KOPT-K1 (cell line): ENCODE results near the gene GNAI3.

Experiments
- H3K27ac ChIP-seq: fragments of 200-600 bp; sonication (generic); 2 replicates; pipeline ENCODE4 v1.5.1; 2016; ENCODE audit warnings: antibody characterized with exemption, mild to moderate bottlenecking, low read depth, low read length; ENCODE audit not compliant: poor library complexity, severe bottlenecking
- H3K36me3 ChIP-seq: fragments of 200-600 bp; sonication (generic); 2 replicates; pipeline ENCODE4 v1.5.1; 2017; ENCODE audit warnings: antibody characterized with exemption, mild to moderate bottlenecking, low read length, moderate library complexity; ENCODE audit not compliant: insufficient read depth
- H3K9me3 ChIP-seq: fragments of 200-600 bp; sonication (generic); 2 replicates; pipeline ENCODE4 v1.5.1; 2017; ENCODE audit warnings: antibody characterized with exemption, low read length, mild to moderate bottlenecking; ENCODE audit not compliant: insufficient read depth, poor library complexity, severe bottlenecking

Gene GNAI3

DNA sequence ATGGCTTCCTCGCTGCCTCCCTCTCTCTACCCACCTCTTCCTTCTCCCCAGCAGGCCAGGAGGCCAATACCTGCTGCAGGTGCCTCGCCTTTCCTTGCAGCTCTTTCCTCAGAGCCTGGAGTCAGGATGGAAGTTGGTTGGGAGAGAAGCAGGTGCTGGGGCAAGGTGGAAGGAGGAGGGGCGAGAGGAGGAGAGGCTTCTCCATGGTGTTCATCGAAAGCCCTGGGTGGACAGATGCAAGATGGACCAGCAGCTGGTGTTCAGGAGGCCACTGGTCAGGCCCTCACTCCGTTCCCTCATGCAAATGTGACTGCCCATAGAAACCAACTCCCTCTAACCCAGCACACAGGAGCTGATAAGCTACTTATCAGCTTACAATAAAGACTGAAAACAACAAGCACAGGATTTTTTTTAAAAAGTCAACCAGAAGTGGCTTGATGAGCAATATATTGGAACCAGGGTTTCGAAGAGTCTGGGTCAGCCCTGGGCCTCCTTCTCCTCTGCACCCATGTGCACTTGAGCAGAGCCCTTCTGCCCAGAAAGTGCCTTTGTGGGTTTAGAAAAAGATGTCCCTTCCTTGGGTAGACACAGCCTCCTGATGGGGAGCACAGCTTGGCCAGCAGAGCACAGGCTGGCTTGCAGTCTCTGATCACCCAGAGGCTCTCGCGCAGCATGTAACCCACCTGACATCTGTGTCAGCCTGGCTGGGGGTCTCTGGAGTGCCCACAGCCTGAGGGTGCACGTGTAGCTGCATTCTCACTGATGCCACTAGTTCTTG lies 90.8 kb downstream of the GNAI3 start:
- Histone ChIP-seq H3K9me3 (no peaks in the 10 kb centered on the region), H3K36me3 (no peaks in the 10 kb centered on the region), H3K27ac (no peak overlapping the region)

DNA sequence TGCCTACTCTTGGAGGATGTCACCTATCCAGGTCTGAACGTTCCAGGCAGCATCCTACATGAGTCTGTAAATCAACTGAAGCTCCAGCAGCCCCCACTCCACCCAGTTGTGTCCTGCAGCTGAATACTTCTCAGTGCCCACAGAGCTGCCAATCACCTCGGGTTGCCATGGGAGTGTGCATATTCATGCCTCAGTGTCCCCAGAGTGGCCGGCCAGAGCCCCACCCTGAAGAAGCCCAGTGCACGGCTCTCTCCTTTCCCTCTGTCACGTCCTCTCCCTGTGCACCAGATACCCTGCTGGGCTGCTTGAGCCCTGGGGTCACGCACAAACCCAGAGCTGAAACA lies 91.4 kb downstream of the GNAI3 start:
- H3K36me3 ChIP-seq = no peaks in the 10 kb centered on the region
- H3K27ac ChIP-seq = no peak overlapping the region
- no peaks in the 10 kb centered on the region for H3K9me3 ChIP-seq

DNA sequence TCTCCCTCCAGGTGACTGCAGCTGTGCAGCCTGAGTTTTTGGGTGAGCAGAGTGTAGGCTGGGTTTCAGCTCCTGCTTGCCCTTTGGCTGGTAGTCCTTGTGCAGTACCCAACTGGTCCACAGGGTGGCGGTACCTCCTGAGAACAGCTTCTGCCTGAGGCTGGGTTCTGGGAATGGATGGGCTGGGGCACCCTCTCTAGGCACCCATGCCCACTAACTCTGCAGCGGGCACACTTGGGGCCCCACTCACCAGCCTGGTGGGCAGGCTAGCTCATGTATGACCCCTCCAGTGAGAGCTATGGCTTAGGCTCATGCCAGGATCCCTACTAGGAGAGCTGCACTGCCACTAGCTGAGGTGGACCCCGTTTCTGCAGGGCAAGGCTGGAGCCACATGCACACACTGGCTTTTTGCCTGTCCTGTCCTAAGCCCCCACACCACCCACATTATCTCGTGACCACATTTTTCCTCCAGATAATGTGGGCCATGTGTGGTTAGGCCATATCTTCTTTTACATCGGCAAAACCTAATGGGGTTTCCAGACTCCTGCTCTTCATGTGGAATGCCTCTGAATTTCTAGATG lies 92.0 kb downstream of the GNAI3 start:
- Histone ChIP-seq H3K36me3 (no peaks in the 10 kb centered on the region), H3K9me3 (no peaks in the 10 kb centered on the region), H3K27ac (no peak overlapping the region)

DNA sequence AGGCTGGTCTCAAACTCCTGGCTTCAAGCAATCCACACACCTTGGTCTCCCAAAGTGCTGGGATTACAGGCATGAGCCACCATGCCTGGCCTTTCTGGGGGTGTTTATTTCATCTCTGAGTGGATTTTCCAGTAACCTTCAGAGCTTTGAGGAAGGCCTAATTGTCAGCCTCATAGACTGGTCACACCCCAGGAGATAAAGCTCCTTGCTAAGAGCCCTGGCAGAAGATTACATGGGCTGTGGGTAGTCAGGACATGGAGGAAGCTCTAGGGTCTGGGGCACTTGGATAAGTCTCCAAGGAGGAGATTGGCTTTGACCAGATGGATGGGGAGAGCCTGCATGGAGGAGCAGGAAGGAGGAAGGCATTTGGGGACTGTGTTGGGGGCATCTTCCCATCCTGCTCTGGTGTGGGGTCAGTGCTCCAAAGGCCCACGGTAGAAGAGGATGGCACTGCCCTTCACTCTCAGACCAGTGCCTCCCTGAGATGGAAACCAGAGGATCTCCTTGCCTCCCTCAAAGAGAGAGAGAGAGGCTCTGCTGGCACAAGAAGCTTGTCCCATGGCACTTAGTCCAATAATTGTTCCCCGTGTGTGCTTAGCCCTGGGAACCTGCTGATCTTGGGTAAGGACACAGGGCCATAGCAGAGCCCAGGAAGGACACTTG lies 92.8 kb downstream of the GNAI3 start:
- no peaks in the 10 kb centered on the region for H3K9me3 ChIP-seq
- no peaks in the 10 kb centered on the region for H3K36me3 ChIP-seq
- H3K27ac ChIP-seq = no peak overlapping the region

DNA sequence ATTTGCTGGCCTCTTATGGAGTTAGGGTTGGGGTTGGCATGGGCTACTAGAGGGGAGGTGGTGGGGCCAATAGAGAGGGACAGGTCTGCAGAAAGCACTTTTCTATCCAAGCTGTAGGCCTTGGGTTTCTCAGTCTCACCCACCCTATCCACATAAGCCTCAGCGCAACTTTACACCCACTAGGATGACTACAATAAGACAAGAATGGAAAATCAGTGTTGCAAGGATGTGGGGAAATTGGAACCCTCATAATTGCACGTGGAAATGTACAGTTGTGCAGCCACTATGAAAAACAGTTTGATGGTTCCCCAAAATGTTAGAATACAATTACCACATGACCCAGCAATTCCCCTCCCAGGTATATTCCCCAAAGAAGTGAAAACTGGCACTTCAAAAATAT lies 93.4 kb downstream of the GNAI3 start:
- no peaks in the 10 kb centered on the region for H3K9me3 ChIP-seq
- no peak overlapping the region for H3K27ac ChIP-seq
- no peaks in the 10 kb centered on the region for H3K36me3 ChIP-seq

DNA sequence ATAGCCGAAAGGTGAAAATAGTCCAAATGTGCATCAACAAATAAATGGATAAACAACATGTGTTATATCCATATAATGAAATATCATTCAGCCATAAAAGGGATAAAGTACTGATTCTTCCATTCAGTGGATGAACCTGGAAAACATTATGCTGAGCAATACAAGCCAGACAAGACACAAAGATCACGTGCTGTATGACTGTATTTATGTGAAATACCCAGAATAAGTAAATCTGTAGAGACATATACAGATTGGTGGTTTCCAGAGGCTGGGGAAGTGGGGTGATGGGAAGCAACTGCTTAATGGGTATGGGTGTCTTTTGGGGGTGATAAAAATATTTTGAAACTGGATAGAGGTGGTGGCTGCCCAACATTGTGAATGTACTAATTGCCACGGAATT lies 94.2 kb downstream of the GNAI3 start:
- no peaks in the 10 kb centered on the region for H3K36me3 ChIP-seq
- no peak overlapping the region for H3K27ac ChIP-seq
- H3K9me3 ChIP-seq = no peaks in the 10 kb centered on the region

DNA sequence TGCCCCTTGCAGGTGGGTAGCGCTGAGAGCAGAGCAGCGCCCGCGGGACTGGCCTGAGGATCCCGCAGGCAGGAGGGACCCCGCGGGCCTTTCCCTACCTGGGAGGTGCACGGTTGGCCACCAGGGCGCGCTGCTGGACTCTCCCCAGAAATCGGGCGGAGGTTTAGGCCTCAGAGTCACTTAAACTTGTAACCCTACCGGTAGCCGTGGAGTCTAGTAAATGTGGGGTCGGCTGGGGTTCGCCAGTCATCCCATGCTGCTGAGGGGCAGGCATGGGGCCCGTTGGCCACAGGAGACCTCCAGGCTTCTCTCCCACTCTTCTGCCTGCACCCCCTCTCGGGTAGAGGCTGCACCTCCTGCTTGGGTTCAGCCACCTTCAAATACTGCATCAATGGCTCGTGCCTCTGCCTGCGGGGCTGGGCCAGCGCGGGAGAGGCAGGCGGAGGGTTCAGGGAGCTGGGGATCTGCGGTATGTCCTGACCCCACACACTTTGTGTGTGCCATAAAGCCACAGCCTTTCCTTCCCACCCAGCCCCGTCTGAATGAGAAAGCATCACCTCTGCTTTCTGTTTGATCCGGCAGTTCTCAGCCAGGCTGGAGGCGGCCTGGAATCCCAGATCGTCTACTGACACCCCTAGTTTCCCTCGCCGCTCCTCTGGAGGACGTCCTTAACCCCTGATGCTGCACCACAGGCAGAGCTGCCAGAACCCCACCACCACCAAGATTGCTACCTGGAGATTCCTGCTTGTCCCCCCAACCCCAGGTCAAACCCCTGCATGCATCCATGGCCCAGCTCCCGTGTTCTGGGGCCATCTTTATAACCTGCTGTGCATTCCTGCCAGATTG lies 95.2 kb downstream of the GNAI3 start:
- Histone ChIP-seq H3K36me3 (no peaks in the 10 kb centered on the region), H3K9me3 (no peaks in the 10 kb centered on the region)

DNA sequence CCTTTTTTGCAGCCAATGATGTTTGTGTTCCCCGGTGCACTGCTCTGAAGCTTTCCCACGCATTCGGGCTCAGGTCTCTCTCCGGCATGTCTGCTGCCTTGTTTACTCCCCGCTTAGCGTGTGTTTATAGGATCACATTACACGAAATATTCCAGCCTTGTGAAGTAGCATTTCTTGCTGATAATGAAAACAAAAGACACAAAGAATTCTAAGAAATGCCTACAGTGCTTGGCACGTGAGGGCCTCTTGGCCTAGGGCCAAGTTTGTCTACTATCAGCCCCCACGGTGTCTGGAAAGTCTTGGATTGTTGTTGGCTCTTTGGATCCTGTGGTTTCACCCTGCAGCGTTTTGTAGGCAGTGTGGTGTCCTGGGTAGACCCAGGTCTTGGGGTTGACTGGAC lies 96.3 kb downstream of the GNAI3 start:
- no peaks in the 10 kb centered on the region for H3K9me3 ChIP-seq

More for the DNA sequence above, 95.2 kb downstream of the GNAI3 start:
- no peak overlapping the region for H3K27ac ChIP-seq

DNA sequence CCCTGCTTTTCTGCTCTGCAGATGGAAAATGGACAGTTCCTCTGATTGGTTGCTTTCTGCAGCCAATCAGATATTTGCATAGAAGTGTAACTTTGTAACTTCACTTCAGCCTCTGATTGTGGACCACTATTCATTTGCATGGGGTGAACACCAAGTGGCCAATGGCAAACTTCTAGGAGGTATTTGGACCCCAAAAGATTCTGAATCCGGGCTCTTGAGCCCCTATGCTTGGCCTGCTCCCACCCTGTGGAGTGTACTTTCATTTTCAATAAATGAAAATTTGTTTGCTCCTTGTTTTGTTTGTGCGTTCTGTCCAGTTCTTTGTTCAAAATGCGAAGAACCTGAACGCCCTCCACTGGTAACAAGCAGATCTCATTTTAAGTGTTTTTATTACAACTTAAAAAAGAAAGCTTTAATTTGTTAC lies 101.1 kb downstream of the GNAI3 start:
- Histone ChIP-seq H3K36me3 (no peaks in the 10 kb centered on the region), H3K9me3 (no peaks in the 10 kb centered on the region), H3K27ac (no peak overlapping the region)

More for the DNA sequence above, 96.3 kb downstream of the GNAI3 start:
- H3K36me3 ChIP-seq = no peaks in the 10 kb centered on the region
- H3K27ac ChIP-seq = no peak overlapping the region

DNA sequence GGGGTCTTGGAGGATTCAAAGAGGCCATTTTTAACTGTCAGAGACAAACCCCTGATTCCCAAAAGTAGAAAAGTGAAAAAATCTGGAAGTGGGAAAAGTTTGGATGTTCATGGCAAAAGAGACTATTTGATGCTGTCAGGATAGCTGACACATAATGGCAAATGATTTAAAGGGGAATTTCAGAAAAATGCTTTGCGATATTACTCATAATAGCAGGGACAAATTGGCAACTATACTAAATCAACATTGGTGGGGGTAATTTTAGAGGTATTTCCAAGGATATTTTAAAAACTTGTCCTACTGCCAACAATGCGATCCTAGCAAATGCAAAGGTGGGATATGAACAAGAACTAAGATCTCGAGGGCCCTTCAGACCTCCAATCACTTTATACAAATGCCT lies 102.2 kb downstream of the GNAI3 start:
- Histone ChIP-seq H3K9me3 (no peaks in the 10 kb centered on the region), H3K27ac (no peak overlapping the region), H3K36me3 (no peaks in the 10 kb centered on the region)

DNA sequence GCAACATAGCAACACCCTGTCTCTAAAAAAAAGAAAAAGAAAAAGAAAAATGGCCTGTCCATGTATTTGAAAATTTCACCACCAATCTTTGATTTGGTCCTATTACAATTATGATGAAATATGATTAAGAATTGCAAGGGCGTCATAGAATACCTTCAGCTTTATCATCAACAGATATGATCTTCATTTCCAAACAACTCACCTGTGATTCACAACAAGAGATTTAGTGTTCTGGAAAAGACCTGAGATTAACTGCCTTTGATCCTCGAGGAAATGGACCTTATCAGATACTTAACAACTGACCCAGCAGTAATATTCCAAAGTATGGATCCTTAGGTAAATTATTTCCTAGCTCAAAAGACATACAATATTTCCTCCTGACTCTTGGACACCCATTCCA lies 104.0 kb downstream of the GNAI3 start:
- Histone ChIP-seq H3K36me3 (no peaks in the 10 kb centered on the region), H3K27ac (no peak overlapping the region), H3K9me3 (no peaks in the 10 kb centered on the region)

DNA sequence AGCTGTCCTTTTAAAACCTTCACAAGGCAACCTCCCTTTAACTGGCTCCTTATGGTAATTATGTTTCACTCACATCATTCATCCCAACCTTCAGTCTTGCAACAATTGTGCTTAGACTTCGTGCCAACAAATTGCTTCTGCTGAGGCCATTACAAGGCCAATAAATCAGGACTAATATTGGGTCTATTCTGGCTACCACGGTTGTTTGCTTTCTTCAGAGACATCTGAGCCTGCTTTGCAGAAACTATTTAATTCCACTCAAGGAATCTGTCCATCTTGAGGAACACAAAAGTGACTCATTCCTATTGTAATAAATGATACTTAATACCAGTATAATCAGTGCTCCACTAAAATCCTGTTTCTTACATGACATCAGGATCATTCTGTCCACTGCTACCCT lies 104.9 kb downstream of the GNAI3 start:
- Histone ChIP-seq H3K27ac (no peak overlapping the region), H3K36me3 (no peaks in the 10 kb centered on the region), H3K9me3 (no peaks in the 10 kb centered on the region)

DNA sequence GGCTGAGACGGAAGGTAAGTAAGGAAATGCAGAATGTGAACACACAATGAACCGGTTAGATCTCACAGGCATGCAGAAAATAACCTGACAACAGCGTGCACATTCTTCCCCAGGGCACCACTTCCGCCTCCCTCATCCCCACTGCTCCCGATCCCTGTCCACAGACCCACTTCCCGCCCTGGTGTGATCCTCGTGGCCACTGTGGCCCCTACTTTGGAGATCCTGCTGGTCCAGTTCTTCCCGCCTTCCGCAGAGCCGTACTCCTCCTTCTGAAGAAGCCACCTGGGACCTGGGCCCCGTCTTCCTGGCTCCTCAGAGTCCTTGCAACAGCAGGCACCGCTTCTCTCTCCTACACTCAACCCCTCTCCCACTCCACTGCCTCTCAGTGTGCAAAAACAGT lies 106.1 kb downstream of the GNAI3 start:
- Histone ChIP-seq H3K27ac (no peak overlapping the region), H3K36me3 (no peaks in the 10 kb centered on the region)

DNA sequence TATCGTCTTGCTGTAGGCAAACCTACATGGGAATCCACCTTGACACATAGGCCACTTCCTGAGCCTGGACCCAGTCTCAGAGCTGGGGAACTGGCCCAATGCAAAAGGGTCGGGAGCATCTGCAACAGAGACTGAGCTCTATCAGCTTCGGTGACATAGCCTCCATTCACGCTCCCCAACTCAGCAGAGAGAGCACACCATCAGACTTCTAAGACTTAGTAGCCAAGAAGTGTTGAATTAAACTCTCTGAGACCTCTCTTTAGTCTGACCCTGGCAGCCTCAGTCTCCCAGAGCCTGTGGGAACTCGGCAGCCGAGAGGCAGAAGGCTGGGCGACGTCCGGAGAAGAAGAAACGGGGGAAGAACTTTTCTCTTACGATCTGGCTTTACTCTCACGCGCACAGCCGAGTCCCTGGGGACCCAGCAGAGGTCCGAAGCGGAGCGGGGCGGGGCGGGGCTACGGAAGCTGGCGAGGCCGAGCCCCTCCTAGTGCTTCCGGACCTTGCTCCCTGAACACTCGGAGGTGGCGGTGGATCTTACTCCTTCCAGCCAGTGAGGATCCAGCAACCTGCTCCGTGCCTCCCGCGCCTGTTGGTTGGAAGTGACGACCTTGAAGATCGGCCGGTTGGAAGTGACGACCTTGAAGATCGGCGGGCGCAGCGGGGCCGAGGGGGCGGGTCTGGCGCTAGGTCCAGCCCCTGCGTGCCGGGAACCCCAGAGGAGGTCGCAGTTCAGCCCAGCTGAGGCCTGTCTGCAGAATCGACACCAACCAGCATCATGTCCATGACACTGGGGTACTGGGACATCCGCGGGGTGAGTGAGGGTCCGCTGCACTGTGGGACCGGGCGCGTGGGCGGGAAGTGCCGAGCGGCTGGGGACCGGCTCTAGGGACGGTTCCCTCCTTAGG lies 107.5 kb downstream of the GNAI3 start, which contains the start of gene GSTM4:
GSTM4 (plus strand) TSS at position 485 of the 905 bp plus-strand sequence; CDS start at position 776, 291 bp downstream.
- no peaks in the 10 kb centered on the region for H3K36me3 ChIP-seq
- peak within 1 kb of the TSS; percentile 4 for H3K27ac ChIP-seq
- H3K9me3 ChIP-seq = no peaks in the 10 kb centered on the region

More for the DNA sequence above, 106.1 kb downstream of the GNAI3 start:
- no peaks in the 10 kb centered on the region for H3K9me3 ChIP-seq
